B cell (primary cell): ENCODE measurements around the gene ARID4B. TPM values are rescaled to one million over a fixed set of nuclear protein-coding genes. Genes with fewer than 3 reads are reported as not detected.

ENCODE experiments used
- ATAC-seq: fragments of 200-7000 bp; cut with Tn5 transposase; one replicate; pipeline ENCODE4 v1.10.0; 2021; ENCODE audit warnings: low read depth, mild to moderate bottlenecking, moderate number of reproducible peaks, moderate library complexity
- CTCF ChIA-PET: fragments of 350-600 bp; sonication (Branson Sonifier 250); formaldehyde crosslinking; loops from one replicate; lab custom pipeline; 2021; ENCODE audit warnings: antibody characterized with exemption, inconsistent platforms; lab: Charles Lee
- POLR2A ChIA-PET: fragments of 350-600 bp; sonication (Branson Sonifier 250); formaldehyde crosslinking; loops from one replicate; lab custom pipeline; 2021; ENCODE audit warnings: antibody characterized with exemption; lab: Charles Lee
- DNase-seq: peaks from one replicate; pipeline ENCODE4 v3.0.0; 2013
- H2AFZ ChIP-seq: 2 replicates; pipeline ENCODE4 v1.6.1; 2012; ENCODE audit warnings: mild to moderate bottlenecking, low read depth, low read length; ENCODE audit not compliant: insufficient read depth, poor library complexity, severe bottlenecking
- H3K27ac ChIP-seq, 2 donors: 1 replicate in 1 of 2; 2 replicates in 1 of 2; pipeline ENCODE4 v1.5.1; 2012 to 2013; ENCODE audit warnings: low read length in 2 of 2, mild to moderate bottlenecking in 2 of 2, moderate library complexity in 1 of 2
- H3K27me3 ChIP-seq, 4 experiments: fragments of 200-600 bp in 1 of 4; sonication (generic) in 1 of 4; replicated peaks in 1 of 4; 1 replicate in 2 of 4; 2 replicates in 2 of 4; pipeline versions ENCODE4 v1.6.1 to v1.7.0; 2013 to 2016; ENCODE audit warnings: low read length in 3 of 4, mild to moderate bottlenecking in 2 of 4, mixed read lengths in 1 of 4, moderate library complexity in 1 of 4; ENCODE audit not compliant: insufficient read depth in 4 of 4, control insufficient read depth in 3 of 4; ENCODE audit errors: control extremely low read depth in 1 of 4
- H3K36me3 ChIP-seq, 2 experiments: replicated peaks in 1 of 2; 1 replicate in 1 of 2; 2 replicates in 1 of 2; pipeline versions ENCODE4 v1.6.1 to v1.7.1; 2013; ENCODE audit warnings: low read length in 1 of 2; ENCODE audit not compliant: insufficient read depth in 2 of 2, control insufficient read depth in 1 of 2; ENCODE audit errors: control extremely low read depth in 1 of 2, extremely low read depth in 1 of 2
- H3K4me1 ChIP-seq, 2 donors: fragments of 200-600 bp in 1 of 2; sonication (generic) in 1 of 2; 1 replicate in 1 of 2; 2 replicates in 1 of 2; pipeline versions ENCODE4 v1.5.1 to v1.6.1; 2013 to 2017; ENCODE audit warnings: low read length in 2 of 2; ENCODE audit not compliant: control insufficient read depth in 2 of 2, insufficient read depth in 2 of 2
- H3K4me2 ChIP-seq: replicated peaks from 2 replicates; pipeline ENCODE3; 2012; ENCODE audit warnings: mild to moderate bottlenecking, low read depth, low read length; ENCODE audit not compliant: poor library complexity, severe bottlenecking
- H3K4me3 ChIP-seq, 5 experiments: fragments of 200-600 bp in 1 of 5; sonication (generic) in 1 of 5; 1 replicate in 3 of 5; 2 replicates in 2 of 5; pipeline versions ENCODE4 v1.5.1 to v1.7.0; 2011 to 2016; ENCODE audit warnings: low read length in 4 of 5, mild to moderate bottlenecking in 4 of 5, low read depth in 2 of 5, control low read depth in 1 of 5, moderate library complexity in 1 of 5; ENCODE audit not compliant: insufficient read depth in 1 of 5; ENCODE audit errors: control extremely low read depth in 1 of 5, extremely low read depth in 1 of 5
- H3K79me2 ChIP-seq: fragments of 200-600 bp; sonication (generic); one replicate; pipeline ENCODE4 v1.6.0; 2016; ENCODE audit warnings: low read length; ENCODE audit not compliant: control insufficient read depth, insufficient read depth
- H3K9ac ChIP-seq: fragments of 200-600 bp; sonication (generic); 2 replicates; pipeline ENCODE4 v1.6.1; 2017; ENCODE audit warnings: mild to moderate bottlenecking, low read length, moderate library complexity
- H3K9me3 ChIP-seq, 3 donors: one replicate each; pipeline versions ENCODE4 v1.6.1 to v1.7.1; 2013; ENCODE audit warnings: low read length in 2 of 3; ENCODE audit not compliant: control insufficient read depth in 2 of 3, insufficient read depth in 1 of 3; ENCODE audit errors: control extremely low read depth in 1 of 3
- H4K20me1 ChIP-seq: 2 replicates; pipeline ENCODE4 v1.6.0; 2012; ENCODE audit warnings: mild to moderate bottlenecking, low read length; ENCODE audit not compliant: insufficient read depth, control insufficient read depth, poor library complexity, severe bottlenecking
- H3K27ac Mint-ChIP-seq: one replicate; pipeline ENCODE4 v1.8.0; 2021; ENCODE audit warnings: mixed read lengths
- H3K27me3 Mint-ChIP-seq: one replicate; pipeline ENCODE4 v1.8.0; 2021; ENCODE audit warnings: mixed read lengths
- H3K4me1 Mint-ChIP-seq: one replicate; pipeline ENCODE4 v1.8.0; 2021; ENCODE audit warnings: mixed read lengths
- H3K4me3 Mint-ChIP-seq: one replicate; pipeline ENCODE4 v1.8.0; 2021; ENCODE audit warnings: mixed read lengths
- H3K9me3 Mint-ChIP-seq: one replicate; pipeline ENCODE4 v1.8.0; 2022; ENCODE audit warnings: mixed read lengths; ENCODE audit not compliant: insufficient read depth
- EZH2 ChIP-seq: IDR thresholded peaks from 2 replicates; pipeline ENCODE4 v1.6.1; 2012; ENCODE audit warnings: borderline replicate concordance, low read depth, mild to moderate bottlenecking, moderate library complexity, low read length; ENCODE audit not compliant: insufficient read depth, poor library complexity, severe bottlenecking
- WGBS: methylation state at CpG from one replicate; pipeline ENCODE4 v1.1.5; 2013; ENCODE audit warnings: missing lambda C conversion rate; ENCODE audit not compliant: insufficient coverage; 5-methylcytosine and 5-hydroxymethylcytosine counted together
- intact Hi-C: fragments of 100-400 bp; cut with micrococcal nuclease; formaldehyde crosslinking; loops from one replicate; pipeline ENCODE4 v1.10.0; 2022
- polyA plus RNA-seq: library from polyadenylated mRNA; depleted of rRNA; stranded (reverse); fragments of >200 nt; gene quantifications from 2 replicates; pipeline ENCODE4 v1.2.3, GENCODE V29; 2012
- total RNA-seq, 2 donors: library from RNA; stranded (reverse); fragments of 120-200 nt in 1 of 2; gene quantifications; 1 replicate in 1 of 2; 2 replicates in 1 of 2; pipeline versions ENCODE4 v1.2.3 to v1.2.4, GENCODE V29; 2013 to 2022
- TF ChIP-seq, protein P1 (sequence below): fragments of 200-600 bp; IDR thresholded peaks from one replicate; pipeline ENCODE4 v1.8.0; 2022; ENCODE audit warnings: antibody characterized with exemption, mild to moderate bottlenecking

ARID4B gene
- total and polyA plus RNA-seq, 2 donors (not counting 1 experiment from before 2014, with no cell fraction given) = 13.2 to 110 TPM

DNA sequence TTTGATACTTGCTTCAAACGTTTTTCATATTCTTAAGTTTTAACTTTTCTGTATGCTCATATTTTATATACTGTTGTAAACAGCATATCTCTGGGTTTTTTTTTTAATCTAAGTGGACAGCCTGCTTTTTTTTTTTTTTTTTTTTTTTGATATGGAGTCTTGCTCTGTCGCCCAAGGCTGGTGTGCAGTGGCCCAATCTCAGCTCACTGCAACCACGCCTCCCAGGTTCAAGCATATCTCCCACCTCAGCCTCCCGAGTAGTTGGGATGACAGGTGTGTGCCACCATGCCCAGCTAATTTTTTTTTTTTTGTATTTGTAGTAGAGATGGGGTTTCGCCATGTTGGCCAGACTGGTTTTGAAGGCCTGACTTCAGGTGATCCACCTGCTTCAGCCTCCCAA is 40.4 kb upstream of the ARID4B start:
- no peak for TF ChIP-seq EZH2
- TF ChIP-seq, protein P1, sequence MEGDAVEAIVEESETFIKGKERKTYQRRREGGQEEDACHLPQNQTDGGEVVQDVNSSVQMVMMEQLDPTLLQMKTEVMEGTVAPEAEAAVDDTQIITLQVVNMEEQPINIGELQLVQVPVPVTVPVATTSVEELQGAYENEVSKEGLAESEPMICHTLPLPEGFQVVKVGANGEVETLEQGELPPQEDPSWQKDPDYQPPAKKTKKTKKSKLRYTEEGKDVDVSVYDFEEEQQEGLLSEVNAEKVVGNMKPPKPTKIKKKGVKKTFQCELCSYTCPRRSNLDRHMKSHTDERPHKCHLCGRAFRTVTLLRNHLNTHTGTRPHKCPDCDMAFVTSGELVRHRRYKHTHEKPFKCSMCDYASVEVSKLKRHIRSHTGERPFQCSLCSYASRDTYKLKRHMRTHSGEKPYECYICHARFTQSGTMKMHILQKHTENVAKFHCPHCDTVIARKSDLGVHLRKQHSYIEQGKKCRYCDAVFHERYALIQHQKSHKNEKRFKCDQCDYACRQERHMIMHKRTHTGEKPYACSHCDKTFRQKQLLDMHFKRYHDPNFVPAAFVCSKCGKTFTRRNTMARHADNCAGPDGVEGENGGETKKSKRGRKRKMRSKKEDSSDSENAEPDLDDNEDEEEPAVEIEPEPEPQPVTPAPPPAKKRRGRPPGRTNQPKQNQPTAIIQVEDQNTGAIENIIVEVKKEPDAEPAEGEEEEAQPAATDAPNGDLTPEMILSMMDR = no peak
- POLR2A ChIA-PET = interaction anchor here (0.6 kb wide), 1 partner anchor 325 kb away, joined by 3 read pairs; no protein-coding TSS in a partner anchor
- Histone ChIP-seq H3K27ac (no peak overlapping the region), H3K4me1 (peaks cover 12% of the 10 kb centered on the region in 2 donors), H3K4me2 (peak overlapping the region; percentile 77), H3K27me3 (no peaks in the 10 kb centered on the region), H3K4me3 (no peak overlapping the region), H2AFZ (no peak overlapping the region), H3K9me3 (no peaks in the 10 kb centered on the region), H3K9ac (no peak overlapping the region), H4K20me1 (no peaks in the 10 kb centered on the region), H3K36me3 (no peaks in the 10 kb centered on the region), H3K79me2 (peaks cover 55% of the 10 kb centered on the region)
- WGBS = 100% methylated on average over 1 of the region's 5 CpGs
- Mint-ChIP-seq H3K27me3 (no peaks in the 10 kb centered on the region), H3K4me3 (peak overlapping the region; percentile 99), H3K9me3 (no peaks in the 10 kb centered on the region), H3K27ac (no peak overlapping the region), H3K4me1 (peaks cover 25% of the 10 kb centered on the region)
- CTCF ChIA-PET = no interaction called here
- DNase-seq (no peak), ATAC-seq (no peak)
- intact Hi-C loops = loop anchor here (10.0 kb wide), 2 partner anchors 136 to 1426 kb away; partner anchors contain the start of genes B3GALNT2 and MTR
